ENCODE measurements around the gene GPX4. TPM values are rescaled to one million over a fixed set of nuclear protein-coding genes. Genes with fewer than 3 reads are reported as not detected.

Gene GPX4
- total and polyA plus RNA-seq, 10 of the 15 experiments (the other 5 are each of a cell fraction or from before 2014, with no cell fraction given): 33.3 to 749 (median 297) TPM

DNA sequence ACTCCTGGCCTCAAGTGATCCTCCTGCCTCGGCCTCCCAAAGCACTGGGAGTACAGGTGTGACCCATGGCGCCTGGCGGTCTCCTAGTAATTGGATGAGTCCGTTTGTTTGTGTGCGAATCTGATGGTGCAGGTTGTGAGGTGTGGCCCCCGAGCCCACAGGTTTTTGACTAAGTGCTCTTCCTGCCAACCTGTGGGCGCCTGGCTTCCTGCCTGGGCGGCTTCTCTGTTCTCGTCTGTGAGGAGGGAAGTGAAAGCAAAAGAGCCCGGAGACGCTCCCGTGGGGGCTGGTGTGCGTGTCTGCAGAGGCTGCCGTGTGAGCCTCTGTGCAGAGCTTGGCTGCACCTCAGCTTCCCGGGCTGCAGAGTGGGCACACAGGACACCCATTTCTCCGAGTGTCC is 26.8 kb upstream of the GPX4 start (continued):
- TF ChIP-seq NKRF (conservative IDR thresholded peaks at IDR 0.05) (peak; percentile 48; the same call in 1 of the 2 replicates), ZNF217 (IDR thresholded peaks at IDR 0.05) (peak; percentile 92), HSF1 (IDR thresholded peaks at IDR 0.05; ENCODE audit: low read depth, low read length) (no peak), ZZZ3 (IDR thresholded peaks at IDR 0.05; ENCODE audit: control insufficient read depth, insufficient read length, low read depth) (no peak), ZSCAN29 (IDR thresholded peaks at IDR 0.05) (peak; percentile 68; the same call in 1 of the 2 replicates), MTA3 (IDR thresholded peaks at IDR 0.05; ENCODE audit: borderline replicate concordance, low read length) (peak; percentile 71; the same call in 1 of the 2 replicates), BCL11A (IDR thresholded peaks at IDR 0.05; ENCODE audit: low read depth, low read length) (peak; percentile 92), FOS (IDR thresholded peaks at IDR 0.05; ENCODE audit: borderline replicate concordance, extremely low read depth, insufficient read length) (no peak), NR2F1 (conservative IDR thresholded peaks at IDR 0.05) (peak; percentile 74), RUNX3 (IDR thresholded peaks at IDR 0.05; ENCODE audit: low read length) (peak; percentile 88), SIX5 (IDR thresholded peaks at IDR 0.05; ENCODE audit: low read depth, low read length, severe bottlenecking) (no peak), ESRRA (IDR thresholded peaks at IDR 0.05; ENCODE audit: low read length) (no peak), BACH1 (IDR thresholded peaks at IDR 0.05; ENCODE audit: borderline replicate concordance) (peak; percentile 89), IRF4 (IDR thresholded peaks at IDR 0.05; ENCODE audit: low read depth, low read length) (peak; percentile 59; the same call in 1 of the 2 replicates), BCL3 (IDR thresholded peaks at IDR 0.05; ENCODE audit: borderline replicate concordance, insufficient read depth, low read depth, low read length, poor library complexity, severe bottlenecking) (peak; percentile 63), SREBF1 (IDR thresholded peaks at IDR 0.05; ENCODE audit: low read length) (no peak), PBX3 (IDR thresholded peaks at IDR 0.05; ENCODE audit: insufficient replicate concordance, low read depth, low read length) (peak; percentile 54), SUZ12 (IDR thresholded peaks at IDR 0.05; ENCODE audit: unreplicated experiment) (no peak), POLR2AphosphoS2 (IDR thresholded peaks at IDR 0.05; ENCODE audit: low read depth, low read length) (no peak), RB1 (IDR thresholded peaks at IDR 0.05; ENCODE audit: borderline replicate concordance) (no peak), CBFB (IDR thresholded peaks at IDR 0.05; ENCODE audit: low read depth) (0 out of 2 replicates have a peak, but pooled peaks have one; percentile 68)
- TF ChIP-seq, protein P1, sequence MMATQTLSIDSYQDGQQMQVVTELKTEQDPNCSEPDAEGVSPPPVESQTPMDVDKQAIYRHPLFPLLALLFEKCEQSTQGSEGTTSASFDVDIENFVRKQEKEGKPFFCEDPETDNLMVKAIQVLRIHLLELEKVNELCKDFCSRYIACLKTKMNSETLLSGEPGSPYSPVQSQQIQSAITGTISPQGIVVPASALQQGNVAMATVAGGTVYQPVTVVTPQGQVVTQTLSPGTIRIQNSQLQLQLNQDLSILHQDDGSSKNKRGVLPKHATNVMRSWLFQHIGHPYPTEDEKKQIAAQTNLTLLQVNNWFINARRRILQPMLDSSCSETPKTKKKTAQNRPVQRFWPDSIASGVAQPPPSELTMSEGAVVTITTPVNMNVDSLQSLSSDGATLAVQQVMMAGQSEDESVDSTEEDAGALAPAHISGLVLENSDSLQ (IDR thresholded peaks at IDR 0.05): 0 out of 2 replicates have a peak, but pooled peaks have one; percentile 16
- TF ChIP-seq, protein P2, sequence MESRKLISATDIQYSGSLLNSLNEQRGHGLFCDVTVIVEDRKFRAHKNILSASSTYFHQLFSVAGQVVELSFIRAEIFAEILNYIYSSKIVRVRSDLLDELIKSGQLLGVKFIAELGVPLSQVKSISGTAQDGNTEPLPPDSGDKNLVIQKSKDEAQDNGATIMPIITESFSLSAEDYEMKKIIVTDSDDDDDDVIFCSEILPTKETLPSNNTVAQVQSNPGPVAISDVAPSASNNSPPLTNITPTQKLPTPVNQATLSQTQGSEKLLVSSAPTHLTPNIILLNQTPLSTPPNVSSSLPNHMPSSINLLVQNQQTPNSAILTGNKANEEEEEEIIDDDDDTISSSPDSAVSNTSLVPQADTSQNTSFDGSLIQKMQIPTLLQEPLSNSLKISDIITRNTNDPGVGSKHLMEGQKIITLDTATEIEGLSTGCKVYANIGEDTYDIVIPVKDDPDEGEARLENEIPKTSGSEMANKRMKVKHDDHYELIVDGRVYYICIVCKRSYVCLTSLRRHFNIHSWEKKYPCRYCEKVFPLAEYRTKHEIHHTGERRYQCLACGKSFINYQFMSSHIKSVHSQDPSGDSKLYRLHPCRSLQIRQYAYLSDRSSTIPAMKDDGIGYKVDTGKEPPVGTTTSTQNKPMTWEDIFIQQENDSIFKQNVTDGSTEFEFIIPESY (IDR thresholded peaks at IDR 0.05): 0 out of 2 replicates have a peak, but pooled peaks have one; percentile 5
